ENCODE results near the gene MAVS.

DNA sequence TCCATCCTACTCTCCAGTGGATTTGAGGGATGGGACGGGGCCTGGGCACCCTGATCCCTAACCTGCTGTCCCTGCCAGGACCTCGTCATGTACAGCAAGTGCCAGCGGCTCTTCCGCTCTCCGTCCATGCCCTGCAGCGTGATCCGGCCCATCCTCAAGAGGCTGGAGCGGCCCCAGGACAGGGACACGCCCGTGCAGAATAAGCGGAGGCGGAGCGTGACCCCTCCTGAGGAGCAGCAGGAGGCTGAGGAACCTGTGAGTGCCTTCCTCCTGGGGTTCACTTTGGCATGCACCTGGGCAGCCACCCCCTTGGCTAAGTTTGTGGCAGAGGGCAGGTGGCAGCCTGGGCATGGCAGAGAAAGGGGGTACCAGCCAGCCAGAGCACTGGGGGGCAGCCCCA, 44.8 kb upstream of the MAVS start:
- TF ChIP-seq, protein P1, sequence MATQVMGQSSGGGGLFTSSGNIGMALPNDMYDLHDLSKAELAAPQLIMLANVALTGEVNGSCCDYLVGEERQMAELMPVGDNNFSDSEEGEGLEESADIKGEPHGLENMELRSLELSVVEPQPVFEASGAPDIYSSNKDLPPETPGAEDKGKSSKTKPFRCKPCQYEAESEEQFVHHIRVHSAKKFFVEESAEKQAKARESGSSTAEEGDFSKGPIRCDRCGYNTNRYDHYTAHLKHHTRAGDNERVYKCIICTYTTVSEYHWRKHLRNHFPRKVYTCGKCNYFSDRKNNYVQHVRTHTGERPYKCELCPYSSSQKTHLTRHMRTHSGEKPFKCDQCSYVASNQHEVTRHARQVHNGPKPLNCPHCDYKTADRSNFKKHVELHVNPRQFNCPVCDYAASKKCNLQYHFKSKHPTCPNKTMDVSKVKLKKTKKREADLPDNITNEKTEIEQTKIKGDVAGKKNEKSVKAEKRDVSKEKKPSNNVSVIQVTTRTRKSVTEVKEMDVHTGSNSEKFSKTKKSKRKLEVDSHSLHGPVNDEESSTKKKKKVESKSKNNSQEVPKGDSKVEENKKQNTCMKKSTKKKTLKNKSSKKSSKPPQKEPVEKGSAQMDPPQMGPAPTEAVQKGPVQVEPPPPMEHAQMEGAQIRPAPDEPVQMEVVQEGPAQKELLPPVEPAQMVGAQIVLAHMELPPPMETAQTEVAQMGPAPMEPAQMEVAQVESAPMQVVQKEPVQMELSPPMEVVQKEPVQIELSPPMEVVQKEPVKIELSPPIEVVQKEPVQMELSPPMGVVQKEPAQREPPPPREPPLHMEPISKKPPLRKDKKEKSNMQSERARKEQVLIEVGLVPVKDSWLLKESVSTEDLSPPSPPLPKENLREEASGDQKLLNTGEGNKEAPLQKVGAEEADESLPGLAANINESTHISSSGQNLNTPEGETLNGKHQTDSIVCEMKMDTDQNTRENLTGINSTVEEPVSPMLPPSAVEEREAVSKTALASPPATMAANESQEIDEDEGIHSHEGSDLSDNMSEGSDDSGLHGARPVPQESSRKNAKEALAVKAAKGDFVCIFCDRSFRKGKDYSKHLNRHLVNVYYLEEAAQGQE (IDR thresholded peaks at IDR 0.05; ENCODE audit: insufficient read depth in 1 of 2, low read depth in 2 of 2, low read length in 2 of 2): no peak
- TF ChIP-seq TAF1 (IDR thresholded peaks at IDR 0.05; ENCODE audit: borderline replicate concordance, insufficient read depth, low read length): no peak
- no peak for TF ChIP-seq POLR2AphosphoS5 (IDR thresholded peaks at IDR 0.05; ENCODE audit: low read depth, low read length)
- TF ChIP-seq SIN3A (IDR thresholded peaks at IDR 0.05; ENCODE audit: borderline replicate concordance, insufficient read depth, low read length): no peak
